Muscle of back (tissue), 11 donors: ENCODE measurements around the gene SPECC1. TPM values are rescaled to one million over a fixed set of nuclear protein-coding genes. Genes with fewer than 3 reads are reported as not detected.
"Not testable (repeated sequence)": the region's sequence is repeated elsewhere in the genome, so short reads cannot be mapped to it uniquely, and the experiment has no call there.

Experiments
- DNase-seq, 3 donors: peaks; one replicate each; pipeline versions ENCODE4 v3.0.0 to v3.0.0-alpha.2; 2013
- polyA plus RNA-seq, 10 donors: library from polyadenylated mRNA; unstranded; fragments of 120-200 nt; gene quantifications; one replicate each; pipeline ENCODE4 v1.2.1, GENCODE V29; 2013; ENCODE audit not compliant: insufficient read length in 10 of 10

Gene SPECC1
- polyA plus RNA-seq, 10 donors: 6.1 to 11.2 (median 7.8) TPM

GRCh38 chr17:20092973-20093626 lies 83.9 kb downstream of the SPECC1 start:
- no peak for DNase-seq

DNA sequence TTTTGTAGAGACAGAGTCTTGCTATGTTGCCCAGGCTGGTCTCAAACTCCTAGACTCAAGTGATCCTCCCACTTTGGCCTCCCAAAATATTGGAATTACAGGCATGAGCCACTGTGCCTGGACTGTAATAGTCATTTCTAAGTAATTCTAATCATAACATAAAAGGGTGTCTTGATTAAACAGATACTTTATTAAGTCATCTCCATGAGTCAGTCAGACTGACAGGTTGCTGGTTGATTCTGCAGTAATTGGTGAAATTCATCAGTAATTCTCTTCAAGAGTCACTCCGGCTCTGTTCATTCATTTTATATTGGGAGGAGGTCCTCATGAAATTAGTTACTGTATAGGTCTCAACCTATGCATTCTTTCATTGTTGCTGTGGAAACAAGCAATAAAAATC lies 85.6 kb downstream of the SPECC1 start:
- no peak for DNase-seq

GRCh38 chr17:20095336-20096080 lies 86.3 kb downstream of the SPECC1 start:
- peak; percentile 38 to 88 (median 81) for DNase-seq

DNA sequence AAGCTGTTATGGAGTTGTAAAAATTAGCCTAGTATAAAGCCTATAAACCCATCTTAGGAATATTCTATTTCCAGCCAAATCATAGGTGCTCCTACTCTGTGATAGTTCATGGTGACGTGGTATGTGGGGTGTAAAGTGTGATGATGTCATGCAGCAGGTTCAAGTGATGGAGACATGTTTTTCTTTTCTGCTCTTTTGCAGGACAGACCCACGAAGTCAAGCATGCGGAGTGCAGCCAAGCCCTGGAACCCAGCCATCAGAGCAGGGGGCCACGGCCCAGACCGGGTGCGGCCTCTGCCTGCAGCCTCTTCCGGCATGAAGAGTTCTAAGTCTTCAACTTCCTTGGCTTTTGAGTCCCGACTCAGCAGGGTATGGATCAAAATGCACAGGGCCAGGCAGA lies 87.3 kb downstream of the SPECC1 start:
- DNase-seq: no peak

GRCh38 chr17:20097330-20097729 lies 88.2 kb downstream of the SPECC1 start:
- DNase-seq: no peak

GRCh38 chr17:20098314-20098713 lies 89.2 kb downstream of the SPECC1 start:
- no peak for DNase-seq

- DNase-seq: not testable (repeated sequence)
These were observed 91.6 kb downstream of the SPECC1 start for GRCh38 chr17:20100806-20101205.

- peak in 2 of 3 donors; percentile 16 to 60 for DNase-seq
These were observed 94.6 kb downstream of the SPECC1 start for GRCh38 chr17:20103454-20104446.

DNA sequence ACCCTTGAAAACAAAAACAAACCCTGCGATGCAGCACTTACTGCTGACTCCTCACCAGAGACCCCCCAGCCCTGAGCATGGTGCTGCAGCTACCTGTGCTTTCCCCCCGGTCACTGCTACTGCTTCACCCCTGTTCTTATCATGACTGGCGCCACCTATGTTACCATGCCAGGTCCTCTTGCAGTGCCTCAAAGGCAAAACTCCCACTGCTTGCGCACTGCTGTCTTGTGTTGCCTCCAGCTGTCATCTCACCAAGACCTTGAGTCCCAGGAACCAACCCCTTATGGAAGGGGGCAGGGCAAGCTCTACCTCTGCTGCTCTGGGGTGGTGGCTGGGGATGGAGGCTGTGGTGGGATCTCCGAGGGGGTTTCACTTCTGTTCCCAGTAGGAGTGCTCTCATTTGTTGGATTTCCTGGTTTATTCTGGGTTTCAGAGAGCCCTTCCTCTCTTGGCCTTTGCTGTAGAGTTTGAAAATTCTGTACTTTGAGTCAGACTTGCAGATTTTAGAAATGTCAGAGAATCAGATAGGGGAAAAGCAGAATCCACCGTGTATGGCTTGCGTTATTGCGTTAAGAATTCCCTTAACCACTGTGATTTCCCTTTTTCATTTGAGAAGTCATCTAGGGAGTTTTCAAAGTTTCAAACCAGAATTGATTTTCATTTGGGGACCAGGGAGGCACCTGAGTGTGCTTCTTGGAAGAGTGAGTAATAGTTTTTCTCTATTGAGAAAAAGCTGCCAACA lies 96.6 kb downstream of the SPECC1 start:
- no peak for DNase-seq

DNA sequence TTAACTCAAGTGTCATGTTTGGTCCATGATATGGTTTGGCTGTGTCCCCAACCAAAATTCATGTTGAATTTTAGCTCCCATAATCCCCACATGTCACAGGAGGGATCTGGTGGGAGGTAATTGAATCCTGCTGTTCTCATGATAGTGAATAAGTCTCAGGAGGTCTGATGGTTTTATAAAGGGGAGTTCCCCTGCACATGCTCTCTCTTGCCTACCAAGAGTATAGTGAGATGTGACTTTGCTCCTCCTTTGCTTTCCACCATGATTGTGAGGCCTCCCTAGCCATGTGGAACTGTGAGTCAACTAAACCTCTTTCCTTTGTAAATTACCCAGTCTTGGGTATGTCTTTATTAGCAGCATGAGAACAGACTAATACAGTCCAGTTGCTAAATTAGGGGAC lies 97.3 kb downstream of the SPECC1 start:
- not testable (repeated sequence) for DNase-seq

GRCh38 chr17:20109076-20109475 lies 99.9 kb downstream of the SPECC1 start:
- no peak for DNase-seq

GRCh38 chr17:20111538-20111937 lies 102.4 kb downstream of the SPECC1 start:
- DNase-seq: no peak

- no peak for DNase-seq
These were observed 105.3 kb downstream of the SPECC1 start for GRCh38 chr17:20114466-20114865.

DNA sequence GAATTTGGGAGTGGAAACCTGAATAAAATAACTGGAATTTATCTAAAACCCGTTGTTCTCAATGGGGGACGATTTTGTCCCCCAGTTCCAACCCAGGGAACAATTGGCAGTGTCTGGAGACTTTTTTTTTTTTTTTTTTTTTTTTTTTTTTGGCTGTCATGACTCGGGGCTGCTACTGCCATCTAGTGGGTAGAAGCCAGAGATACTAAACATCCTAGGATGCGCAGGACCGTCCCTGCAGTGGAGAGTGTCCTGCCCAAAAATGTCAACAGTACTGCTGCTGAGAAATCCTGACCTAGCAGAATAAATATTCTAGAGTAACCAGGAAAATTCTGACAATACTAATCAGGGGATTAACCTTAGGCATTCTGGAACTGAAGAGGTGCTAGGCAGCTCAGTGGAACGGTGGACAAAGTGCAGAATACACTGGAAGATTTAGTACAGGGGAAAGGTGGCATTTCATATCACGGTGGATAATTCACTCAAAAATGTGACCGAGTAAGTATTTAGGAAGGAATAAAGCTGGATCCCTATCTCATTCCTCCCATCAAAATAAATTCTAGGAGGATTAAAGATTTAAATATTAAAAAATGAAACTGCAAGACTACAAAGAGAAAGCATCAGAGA lies 107.6 kb downstream of the SPECC1 start:
- DNase-seq: peak; percentile 34 to 76 (median 68)

- DNase-seq: no peak
These were observed 109.1 kb downstream of the SPECC1 start for GRCh38 chr17:20118280-20118679.

DNA sequence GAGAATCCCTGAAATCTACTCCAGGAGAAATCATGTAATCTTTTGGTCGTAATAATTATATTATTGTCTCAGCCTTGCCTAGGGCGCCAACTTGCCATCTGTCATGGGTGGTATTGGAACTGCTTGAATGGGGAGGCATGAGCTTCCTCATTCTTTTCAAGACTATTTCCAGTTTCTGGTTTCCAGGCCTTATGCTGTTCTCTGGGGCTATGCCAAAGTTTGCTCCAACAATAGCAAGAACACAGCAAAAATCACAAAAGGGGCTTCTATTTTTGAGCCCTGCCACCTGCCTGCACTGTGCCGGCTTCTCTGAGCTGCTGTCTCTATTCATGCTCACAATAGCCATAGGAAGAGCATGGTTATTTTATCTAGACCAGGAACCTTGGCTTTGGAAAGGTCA lies 111.7 kb downstream of the SPECC1 start:
- DNase-seq: peak in 2 of 3 donors; percentile 19 to 42

DNA sequence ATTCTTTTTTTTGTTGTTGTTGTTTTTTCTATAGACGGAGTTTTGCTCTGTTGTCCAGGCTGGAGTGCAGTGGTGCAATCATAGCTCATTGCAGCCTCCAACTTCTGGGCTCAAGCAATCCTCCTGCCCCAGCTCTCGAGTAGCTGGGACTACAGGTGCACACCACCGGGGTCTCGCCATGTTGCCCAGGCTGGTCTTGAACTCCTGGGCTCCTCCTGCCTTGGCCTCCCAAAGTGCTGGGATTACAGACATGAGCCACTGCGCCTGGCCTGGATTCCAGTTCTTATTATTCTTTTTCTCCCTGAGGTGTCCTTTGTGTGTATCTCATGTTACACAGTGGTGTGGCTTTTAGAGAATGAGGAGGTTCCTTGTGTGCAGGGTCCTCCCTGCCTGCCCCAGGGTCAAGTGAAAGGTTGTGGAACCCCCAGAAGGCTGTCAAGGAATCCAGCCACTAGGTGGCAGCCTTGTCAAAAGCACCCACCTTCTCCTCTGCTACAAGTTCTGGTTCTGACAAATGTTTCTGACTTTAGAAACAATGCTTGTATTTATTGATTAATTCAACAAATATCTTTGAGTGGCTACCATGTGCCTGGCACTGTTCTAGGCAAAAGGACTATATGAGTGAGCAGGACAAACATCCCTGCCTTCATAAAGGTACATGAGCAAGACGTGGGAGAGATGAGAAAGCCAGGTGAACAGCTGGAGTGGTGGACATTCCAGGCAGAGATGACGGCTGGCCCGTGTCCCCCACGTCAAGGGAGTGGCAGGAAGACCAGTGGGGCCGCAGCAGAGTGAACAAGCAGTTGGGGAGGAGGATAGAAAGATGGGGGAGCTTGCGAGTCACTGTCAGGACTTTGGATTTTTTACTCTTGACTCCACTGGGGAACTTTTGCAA lies 112.4 kb downstream of the SPECC1 start:
- DNase-seq: peak; percentile 33 to 73 (median 46)

DNA sequence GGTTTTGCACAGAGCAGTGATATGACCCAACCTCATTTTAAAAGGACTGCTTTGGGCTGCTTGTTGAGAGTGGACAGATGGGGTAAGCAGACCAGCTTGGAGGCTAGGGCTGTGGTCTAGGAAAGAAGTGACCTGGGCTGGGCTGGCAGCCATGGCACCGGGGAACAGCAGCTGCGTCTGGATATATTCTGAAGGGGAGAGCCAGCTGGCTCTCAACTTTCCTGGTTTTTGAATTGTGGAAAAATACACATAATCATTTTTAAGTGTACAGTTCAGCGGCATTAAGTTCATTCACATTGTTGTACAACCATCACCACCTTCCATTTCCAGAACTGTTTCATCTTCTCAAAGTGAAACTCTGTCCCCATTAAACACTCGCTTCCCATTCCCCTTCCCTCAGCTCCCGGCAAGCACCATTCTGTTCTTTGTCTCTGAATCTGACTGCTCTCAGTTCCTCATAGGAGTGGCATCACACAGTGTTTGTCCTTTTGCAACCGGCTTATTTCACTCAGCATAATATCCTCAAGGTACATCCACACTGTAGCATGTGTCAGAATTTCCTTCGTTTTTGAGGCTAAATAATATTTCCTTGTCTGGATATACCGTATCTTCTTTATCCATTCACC lies 113.2 kb downstream of the SPECC1 start:
- DNase-seq: peak in 1 of 3 donors; percentile 25

DNA sequence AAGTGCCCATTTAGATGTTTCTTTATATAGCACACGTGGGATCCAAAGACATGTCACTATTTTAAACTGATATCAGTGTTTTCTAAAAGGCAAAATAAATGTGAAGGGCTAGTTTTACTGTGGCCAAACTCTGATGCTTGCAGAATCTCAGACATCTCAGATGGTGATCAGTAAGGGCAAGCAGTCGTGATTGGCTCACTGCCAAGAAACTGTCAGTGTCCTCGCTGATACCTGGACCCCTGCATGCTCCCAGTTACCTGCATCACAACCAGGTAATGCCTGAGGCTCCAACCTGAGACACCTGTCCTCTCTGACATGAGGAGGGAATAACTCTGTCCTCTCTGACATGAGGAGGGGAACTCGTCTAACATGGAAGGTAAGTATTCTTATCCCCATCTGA lies 114.0 kb downstream of the SPECC1 start:
- DNase-seq: no peak
